RWPE1 (cell line): ENCODE measurements around the gene SMIM29.
A peak's percentile ranks its signal among the peaks of the same experiment; 100 is the strongest.

ENCODE experiments used
- CTCF ChIA-PET: fragments of 350-600 bp; sonication (Branson Sonifier 250); formaldehyde crosslinking; extraction: SDS; loops from one replicate; lab custom pipeline; 2021; lab: Yijun Ruan, JAX
- POLR2A ChIA-PET: fragments of 400-600 bp; formaldehyde crosslinking; extraction: SDS; loops from one replicate; lab custom pipeline; 2020; ENCODE audit warnings: antibody characterized with exemption; ENCODE audit not compliant: low non-redundant PET; lab: Yijun Ruan, JAX
- DNase-seq: peaks from one replicate; pipeline ENCODE4 v3.0.0; 2012; ENCODE audit warnings: low spot score
- H3K27ac ChIP-seq: fragments of 450-650 bp; 2 replicates; pipeline ENCODE4 v1.5.1; 2017
- CTCF ChIP-seq: fragments of 450-650 bp; conservative IDR thresholded peaks from 2 replicates; pipeline ENCODE4 v1.5.1; 2017; ENCODE audit warnings: low read depth, mild to moderate bottlenecking

The SMIM29 gene

GRCh38 chr6:34226066-34226465, 22.7 kb downstream of the SMIM29 start:
- TF ChIP-seq CTCF: no peak
- ChIA-PET POLR2A (interaction anchor here (0.7 kb wide), 1 partner anchor 11 kb away, joined by 3 read pairs; the partner anchor contains the start of gene HMGA1), CTCF (no interaction called here)
- DNase-seq: no peak
- peak overlapping the region; percentile 72 for H3K27ac ChIP-seq

GRCh38 chr6:34225551-34225950, 23.3 kb downstream of the SMIM29 start:
- ChIA-PET POLR2A (no interaction called here), CTCF (no interaction called here)
- peak overlapping the region; percentile 72 for H3K27ac ChIP-seq
- TF ChIP-seq CTCF: no peak
- no peak for DNase-seq

DNA sequence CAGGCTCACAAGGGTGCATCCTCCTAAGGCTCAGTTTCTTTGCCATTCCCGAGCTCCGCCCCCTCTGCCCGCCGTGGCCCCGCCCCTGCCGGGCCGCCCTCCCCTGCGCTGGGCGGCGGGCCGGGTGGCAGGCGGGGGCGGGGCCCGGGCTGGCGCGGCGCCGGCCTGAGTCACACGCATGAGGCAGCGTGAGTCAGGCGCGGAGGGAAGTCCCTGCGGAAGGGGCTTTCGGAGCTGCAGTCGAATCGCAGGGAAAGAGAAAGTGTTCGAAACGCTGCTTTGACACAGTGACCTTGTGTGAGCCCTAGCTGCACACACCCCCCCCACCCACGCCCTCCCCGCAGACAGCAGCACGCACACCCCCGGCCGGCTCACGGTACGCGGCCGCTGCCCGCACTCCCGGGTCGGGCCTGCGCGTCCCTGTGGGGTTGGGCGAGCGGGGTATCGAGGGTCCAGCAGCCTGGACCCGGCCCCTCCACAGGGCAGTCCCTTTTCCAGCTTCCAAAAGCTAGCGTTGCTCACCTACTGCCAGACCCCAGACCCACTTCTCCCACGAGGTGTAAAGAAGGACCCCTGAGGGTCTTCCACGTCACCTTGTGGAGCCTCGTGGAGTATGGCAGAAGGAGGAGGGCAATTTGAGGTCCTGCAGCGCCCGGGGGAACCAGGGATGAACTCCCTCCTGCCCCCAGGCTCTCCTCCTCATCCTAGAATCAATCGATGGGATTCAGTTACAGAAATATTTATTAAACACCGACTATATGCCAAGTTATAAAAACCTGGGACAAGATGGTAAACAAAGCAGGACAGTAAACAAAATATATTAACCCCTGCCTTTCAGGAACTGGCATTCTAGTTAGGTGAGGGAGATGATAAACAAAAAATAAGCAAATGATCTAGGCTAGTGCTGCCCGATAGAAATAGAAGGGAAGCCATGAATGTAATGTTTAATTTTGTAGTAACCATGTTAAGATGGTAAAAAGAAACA, 24.6 kb downstream of the SMIM29 start:
- ChIA-PET CTCF (interaction anchor here (0.7 kb wide), 1 partner anchor 27 kb away, joined by 3 read pairs; no protein-coding TSS in a partner anchor), POLR2A (interaction anchor here (0.5 to 1.6 kb wide), 4 partner anchors 12 to 19 kb away, joined by 3 to 13 read pairs (median 3); partner anchors contain the start of gene HMGA1)
- peak; percentile 94 for DNase-seq
- TF ChIP-seq CTCF: no peak
- H3K27ac ChIP-seq: peak overlapping the region; percentile 89

DNA sequence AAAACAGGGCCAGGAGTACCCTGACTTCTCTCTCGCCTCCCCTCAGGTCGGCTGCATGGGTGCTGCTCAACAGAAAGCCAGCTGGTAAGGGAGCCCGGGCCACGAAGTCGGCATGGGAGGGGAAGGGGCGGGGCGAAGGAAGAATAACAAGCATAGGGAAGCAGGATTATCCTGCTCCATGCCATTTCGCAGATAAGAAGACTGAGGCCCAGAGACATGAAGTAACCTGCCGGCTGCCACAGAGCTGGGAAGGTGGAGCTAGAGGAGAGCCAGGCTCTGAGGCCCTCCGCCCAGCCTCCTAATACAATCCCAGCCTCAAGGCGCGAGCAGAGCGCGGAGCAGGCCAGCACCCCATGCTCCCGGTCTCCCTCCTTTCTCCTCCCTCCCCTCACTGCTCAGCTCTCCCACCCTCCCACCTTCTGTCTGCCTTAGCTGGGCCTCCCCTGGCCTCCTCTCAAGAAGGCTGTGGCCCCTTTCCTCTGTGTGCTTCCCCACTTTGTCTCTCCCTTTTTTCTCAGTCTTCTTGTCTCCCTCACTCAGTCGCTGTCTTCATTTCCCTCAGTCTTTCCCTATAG, 25.3 kb downstream of the SMIM29 start:
- TF ChIP-seq CTCF: no peak
- ChIA-PET CTCF (interaction anchor here (0.5 to 0.7 kb wide), 2 partner anchors 27 to 740 kb away, joined by 3 to 5 read pairs; no protein-coding TSS in a partner anchor), POLR2A (interaction anchor here (0.5 to 1.6 kb wide), 3 partner anchors 11 to 18 kb away, joined by 3 to 13 read pairs (median 3); partner anchors contain the start of gene HMGA1)
- DNase-seq: no peak
- H3K27ac ChIP-seq: peak overlapping the region; percentile 89

GRCh38 chr6:34218691-34219090, 30.1 kb downstream of the SMIM29 start:
- no peak for TF ChIP-seq CTCF
- CTCF ChIA-PET: no interaction called here
- POLR2A ChIA-PET: no interaction called here
- no peak for DNase-seq
- H3K27ac ChIP-seq: no peak overlapping the region

DNA sequence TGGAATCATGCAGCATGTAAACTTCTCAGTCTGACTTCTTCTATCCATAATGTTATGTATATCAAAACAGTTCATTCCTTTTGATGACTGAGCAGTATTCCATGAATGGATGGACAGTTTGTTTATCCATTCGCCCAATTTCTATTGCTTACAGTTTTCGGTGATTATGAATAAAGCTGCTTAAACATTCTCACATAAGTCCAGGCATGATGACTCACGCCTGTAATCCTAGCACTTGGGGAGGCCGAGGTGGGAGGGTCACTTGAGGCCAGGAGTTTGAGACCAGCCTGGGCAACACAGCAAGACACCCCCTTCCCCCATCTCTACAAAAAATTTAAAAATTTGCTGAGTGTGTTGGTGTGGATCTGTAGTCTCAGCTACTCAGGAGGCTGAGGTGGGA, 35.0 kb downstream of the SMIM29 start:
- ChIA-PET POLR2A (no interaction called here), CTCF (no interaction called here)
- DNase-seq: no peak
- no peak for TF ChIP-seq CTCF
- H3K27ac ChIP-seq: no peak overlapping the region
